Right kidney (tissue), 1 donor: ENCODE data around the gene LGALS9.
"Not testable (repeated sequence)": the region's sequence is repeated elsewhere in the genome, so short reads cannot be mapped to it uniquely, and the experiment has no call there.

ENCODE experiments used
- DNase-seq: peaks from one replicate; pipeline ENCODE4 v3.0.0-alpha.2; 2016

LGALS9 gene

DNA sequence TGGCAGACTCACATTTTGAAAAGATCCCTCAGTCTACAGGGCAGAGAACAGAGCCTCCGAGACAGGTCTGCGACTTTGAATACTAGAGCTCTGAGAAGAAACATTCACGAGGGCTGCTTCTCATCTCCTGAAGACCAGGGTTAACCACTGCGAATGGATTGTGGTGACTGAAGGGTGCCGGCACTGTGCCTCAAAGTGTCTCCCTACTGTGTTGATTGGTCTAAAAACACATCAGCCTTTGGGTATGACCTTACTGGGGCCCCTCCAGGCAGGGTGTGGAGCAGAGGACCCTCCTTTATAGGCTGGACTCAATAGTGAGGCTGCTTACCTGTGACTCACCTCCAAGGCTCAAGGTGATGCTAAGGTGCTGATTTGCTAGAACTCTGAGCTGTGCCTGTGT, 2.6 kb upstream of the LGALS9 start:
- DNase-seq, result no peak

DNA sequence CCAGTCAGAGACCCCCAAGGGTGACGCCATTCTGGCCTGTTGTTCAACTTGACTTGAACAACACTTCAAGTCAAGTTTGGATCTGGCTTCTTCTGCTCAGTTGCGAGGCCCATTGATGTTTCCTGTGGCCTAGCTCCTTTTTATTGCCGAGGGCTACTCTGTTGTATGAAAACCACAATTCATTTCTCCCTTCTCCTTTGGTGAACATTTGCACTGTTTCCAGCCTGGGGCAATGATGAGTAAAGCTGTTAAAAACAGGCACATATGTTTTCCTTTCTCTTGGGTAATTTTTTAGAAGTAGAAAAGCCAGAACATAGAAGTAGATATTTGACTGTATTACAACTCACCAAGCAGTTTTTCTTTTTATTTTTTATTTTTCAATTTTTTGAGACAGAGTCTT, 1.7 kb upstream of the LGALS9 start:
- not testable (repeated sequence) for DNase-seq

DNA sequence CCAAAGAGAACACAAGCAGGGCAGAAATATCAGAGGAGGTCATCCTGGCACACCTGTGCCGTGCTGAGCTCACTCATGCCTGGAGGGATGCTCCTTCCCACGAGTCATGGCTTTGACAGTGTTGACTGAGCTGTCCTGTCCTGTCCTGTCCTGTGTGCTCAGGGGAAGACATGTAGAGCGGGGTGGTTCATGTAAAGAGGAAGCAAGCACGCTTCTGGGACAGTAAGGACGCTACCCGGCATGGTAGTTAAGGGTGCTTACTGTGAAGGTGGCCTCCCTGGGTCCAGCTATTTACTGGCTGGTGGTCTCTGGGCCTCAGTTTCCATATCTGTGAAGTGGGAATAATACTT, 398 bp downstream of the LGALS9 start:
- no peak for DNase-seq

DNA sequence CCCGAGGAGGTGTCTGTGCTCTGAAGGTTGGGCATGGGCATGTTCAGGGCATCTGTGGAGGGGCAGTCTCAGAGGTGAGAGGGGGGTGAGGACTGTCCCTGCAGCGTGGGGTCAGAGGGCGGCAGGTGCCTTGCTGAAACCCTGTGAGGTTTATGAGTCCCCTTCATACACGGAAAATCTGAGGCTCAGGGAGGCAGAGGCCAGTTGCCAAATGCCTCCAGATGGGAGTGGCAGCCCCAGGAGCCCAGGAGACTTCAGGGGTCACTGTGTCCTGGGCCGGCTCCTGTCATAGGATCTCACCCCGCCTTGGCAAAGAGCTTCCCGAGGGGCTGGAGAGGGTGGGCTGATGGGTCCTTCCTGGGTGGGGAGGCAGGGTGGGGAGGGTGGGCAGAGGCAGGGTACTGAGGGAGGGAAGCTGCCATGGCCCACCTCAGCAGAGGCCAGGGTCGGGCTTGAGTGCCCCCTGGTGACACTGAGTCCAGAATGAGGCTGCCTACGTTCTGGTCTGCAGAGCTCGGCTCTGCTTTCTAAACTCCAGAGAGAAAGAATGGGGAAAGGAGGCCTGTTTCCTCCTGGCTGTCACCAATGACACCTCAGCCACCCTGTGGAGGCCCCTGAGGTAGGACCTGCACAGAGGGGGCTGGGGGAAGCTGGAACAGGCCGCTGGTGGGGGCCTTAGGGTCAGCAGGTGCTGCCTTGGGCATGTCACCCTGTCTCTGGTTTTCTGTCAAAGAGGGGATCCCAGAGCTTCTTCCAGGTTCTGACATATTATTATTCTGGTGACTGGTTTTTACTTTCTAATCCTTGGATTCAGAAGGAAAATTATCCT, 1.1 kb downstream of the LGALS9 start:
- DNase-seq, result no peak

DNA sequence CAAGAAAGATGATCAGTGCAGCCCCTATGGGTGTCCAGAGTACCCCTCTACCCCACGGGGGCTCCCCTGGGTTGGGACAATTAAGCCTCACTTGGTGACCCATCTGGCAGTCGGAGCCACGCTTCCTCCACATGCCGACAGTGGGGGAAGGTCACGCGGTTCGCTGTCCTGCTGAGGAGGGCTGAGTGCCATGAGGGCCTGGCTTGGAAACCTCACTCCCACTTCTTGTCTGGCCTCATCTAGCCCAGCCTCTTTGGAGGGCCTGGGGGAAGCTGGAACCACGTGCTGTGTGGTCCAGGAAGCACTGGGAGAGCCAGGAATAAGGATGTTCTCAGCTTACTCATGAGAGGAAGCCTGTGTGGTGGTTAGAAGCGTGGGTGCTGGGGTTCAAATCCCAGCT, 1.8 kb downstream of the LGALS9 start:
- not testable (repeated sequence) for DNase-seq

DNA sequence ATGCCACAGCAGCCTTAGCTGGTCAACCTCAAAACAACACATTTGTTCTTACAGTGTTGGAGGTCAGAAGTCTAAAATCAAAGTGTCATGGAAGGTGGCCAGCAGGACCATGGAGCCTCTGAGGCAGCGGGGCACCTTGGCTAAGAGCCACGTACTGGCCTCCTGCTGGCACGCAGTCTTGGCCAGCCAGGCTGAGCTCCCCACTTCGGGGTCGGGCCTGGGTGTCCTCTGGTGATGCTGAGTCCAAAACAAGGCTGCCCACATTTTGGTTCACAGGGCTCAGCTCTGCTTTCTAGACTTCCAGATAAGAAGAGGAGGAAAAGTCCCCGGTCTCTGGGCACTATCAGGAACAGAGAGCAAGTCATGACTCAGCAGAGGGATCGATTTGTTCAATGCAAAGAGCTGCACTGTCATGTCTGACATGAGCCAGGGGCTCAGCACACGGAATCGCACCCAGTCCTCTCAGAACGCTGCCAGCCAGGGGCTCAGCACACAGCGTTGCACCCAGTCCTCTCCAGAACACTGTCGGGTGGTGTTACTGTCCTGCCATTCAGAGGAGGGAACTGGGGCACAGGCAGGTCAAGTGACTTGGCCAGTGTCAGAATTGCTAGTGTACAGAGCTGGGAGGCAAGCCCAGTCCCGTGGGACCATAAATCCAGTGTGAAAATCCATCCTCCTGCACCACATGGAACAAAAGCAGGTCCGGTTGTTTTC, 2.5 kb downstream of the LGALS9 start:
- no peak for DNase-seq

DNA sequence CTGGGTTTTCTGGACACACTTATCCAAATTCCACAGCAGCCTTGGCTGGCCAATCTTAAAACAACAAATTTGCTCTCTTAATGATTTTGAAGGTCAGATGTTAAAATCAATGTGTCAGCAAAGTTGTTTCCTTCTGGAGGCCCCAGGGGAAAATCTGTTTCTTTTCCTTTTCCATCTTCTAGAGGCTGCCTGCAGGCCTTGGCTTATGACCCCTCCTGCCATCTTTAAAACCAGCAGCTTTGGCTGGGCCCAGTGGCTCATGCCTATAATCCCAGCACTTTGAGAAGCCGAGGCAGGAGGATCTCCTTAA, 3.0 kb downstream of the LGALS9 start:
- DNase-seq, result no peak

DNA sequence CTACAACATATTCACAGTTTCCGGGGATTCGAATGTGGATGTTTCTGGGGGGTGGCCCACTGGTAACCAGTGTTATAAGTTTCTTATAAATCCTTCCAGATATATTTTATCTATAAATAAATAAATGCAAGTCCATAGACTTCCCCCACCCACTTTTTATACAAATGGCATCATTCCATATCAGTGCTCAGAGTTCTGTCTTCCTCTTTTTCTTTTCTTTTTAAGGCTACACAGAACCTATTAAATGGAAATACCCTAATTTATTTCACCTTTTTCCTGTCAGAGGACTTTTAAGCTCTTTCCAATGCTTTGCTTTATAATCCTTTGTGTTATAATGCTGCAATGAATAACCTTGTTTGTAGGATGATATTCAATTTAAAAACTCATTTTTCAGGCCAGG, 3.8 kb downstream of the LGALS9 start:
- DNase-seq, result no peak

DNA sequence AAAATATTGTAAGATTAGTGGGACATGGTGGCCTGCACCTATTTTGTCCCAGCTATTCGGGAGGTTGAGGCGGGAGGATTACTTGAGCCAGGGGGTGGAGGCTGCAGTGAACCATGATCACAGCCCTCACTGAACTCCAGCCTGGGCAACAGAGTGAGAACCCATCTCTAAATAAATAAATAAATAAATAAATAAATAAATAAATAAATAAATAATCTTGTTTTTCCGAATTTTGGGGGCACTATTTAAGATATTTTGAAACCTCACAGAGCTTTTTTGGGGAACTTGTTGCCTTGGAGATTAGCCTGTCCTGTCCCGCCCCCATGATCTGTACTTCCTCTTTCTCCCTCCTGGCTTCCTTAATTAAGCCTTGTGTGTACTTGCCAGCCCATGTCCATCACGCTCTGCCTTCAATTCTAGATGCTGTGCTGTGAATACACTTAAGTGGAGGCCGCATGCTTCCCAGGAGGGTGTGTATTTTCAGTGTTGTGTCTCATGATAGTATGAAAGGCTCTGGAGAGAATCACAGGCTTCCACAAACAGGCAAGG, 4.4 kb downstream of the LGALS9 start:
- no peak for DNase-seq

DNA sequence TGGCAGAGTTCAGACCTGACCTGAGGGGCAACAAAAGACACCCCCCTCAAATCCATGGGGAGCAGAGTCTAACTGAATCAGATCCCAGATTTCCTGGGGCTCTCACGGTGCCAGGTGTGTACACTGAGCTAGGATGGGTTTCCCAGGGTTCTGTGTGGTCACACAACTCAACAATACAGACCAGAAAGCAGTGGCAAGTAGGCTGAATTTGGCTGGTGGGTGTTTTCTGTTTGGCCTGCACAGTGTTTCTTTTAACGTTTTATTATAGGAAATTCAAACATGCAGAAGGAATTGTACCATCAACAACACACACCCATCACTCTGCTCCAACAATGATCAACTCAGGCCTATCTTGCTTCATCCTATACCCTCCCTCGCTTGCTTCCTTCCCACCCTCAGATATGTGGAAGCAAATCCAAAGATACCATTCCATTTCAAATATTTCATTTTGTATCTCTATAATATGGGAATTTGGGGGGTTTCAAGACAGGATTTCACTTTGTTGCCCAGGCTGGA, 5.1 kb downstream of the LGALS9 start:
- not testable (repeated sequence) for DNase-seq

DNA sequence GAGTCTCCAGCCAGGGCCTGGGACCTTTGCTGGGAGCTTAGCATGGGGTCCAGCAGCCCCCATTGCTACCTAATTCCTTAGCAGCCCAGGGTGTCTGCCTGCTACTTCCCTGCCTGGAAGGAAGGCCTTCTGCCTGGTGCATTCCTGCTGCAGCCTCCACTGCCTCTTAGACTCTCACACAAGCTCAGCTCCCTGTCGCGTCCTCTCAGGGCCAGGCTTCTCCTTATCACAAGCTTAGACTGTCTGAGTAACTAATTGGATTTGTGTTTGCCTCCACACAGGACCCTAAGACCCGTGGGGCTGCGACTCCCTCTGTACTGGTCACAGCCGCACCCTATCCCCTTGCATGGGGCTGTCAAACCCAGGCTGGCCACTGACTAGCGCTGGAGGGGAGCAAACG, 6.8 kb downstream of the LGALS9 start:
- not testable (repeated sequence) for DNase-seq

DNA sequence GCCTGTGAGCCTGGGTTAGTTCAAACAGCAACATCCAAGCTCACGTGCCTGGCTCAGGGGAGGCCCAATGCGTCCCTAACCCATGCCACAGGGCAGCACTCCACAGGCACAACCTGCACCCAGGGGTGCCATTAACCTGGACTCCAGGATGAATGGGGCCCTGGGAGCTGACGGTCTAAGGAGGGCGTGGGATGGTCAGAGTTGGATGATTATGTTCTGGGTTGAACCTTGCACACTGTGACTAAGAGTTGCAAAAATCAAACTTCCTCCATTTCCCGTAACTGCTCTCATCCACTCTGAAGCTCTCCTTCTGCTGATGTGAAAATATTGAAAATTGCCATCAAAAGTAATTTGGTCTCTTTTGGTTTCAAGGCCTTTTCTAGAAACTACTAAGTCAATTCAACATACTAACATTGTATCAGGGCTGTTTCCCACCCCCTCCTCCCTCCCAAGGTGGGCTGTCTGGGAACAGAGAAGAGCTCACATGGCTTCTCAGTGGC, 7.5 kb downstream of the LGALS9 start:
- not testable (repeated sequence) for DNase-seq

DNA sequence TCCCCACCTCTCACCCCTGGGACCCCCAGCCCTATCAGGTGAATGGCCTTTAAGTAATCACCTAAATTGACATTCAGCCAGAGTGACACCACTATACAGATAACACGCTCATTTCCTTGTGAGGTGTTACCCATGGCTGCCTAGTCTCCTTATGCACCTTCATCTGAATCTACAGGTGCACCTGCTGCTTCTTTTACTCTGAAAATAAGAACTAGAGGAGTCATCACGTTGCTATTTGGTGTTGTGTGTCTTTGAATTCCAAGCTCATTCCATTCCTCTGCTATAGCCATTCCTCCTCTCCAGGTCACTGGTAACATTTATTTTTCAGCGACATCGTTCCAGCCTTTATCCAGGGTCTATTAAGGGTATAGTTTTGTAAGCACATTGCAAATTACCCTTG, 9.8 kb downstream of the LGALS9 start:
- no peak for DNase-seq

DNA sequence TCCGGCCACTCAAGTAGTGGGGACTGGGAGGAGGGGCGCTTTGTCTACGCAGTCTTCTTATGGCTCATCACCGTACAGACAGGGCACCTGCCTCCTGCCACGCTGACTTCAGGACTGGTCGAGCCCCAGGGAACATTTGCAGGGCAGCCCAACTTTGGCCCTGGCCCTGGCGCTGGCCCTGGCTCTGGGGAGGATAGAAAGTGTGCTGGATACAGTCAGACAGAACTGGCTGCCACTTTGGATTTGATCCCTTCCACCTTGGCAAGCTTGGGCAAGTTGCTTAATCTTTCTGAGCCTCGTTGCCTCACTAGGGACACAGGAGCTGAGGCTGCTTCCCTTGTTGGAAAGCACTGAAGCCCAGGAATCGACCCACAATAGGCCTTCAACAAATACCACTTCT, 13.6 kb downstream of the LGALS9 start:
- DNase-seq, result no peak

DNA sequence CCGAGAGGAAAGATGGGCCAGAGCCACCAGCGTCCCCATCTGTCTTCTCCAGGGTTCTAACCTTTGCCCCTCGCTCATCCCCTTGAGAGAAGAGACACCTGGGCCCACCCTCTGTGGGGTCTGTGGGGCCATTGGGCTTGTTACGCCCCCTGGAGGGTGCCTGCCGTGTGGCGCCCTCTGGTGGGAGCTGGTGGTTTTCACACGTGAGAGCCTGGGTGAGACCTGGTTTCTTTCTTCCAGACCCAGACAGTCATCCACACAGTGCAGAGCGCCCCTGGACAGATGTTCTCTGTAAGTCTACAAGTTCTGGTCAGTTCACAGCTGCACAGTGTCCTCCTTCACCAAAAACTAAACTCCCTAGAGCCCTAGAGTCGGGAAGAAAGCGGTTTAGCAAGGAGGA, 14.6 kb downstream of the LGALS9 start:
- DNase-seq, result not testable (repeated sequence)

DNA sequence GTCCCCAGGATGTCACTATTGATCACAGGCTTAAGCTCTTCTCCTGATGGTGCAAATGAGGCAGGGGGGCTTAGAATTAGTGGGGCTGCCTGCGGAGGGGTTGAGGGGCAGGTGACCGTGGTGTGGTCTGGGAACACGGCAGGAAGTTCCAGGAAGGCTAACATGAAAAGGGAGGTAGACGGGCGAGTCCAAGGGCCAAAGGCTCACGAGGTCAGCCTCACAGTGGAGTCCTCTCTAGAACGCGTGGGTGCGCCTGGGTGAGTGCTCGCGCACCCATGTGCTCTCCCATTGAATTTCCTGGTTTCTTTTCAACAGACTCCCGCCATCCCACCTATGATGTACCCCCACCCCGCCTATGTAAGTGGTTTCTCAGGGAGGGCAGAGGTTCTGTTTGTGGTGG, 15.2 kb downstream of the LGALS9 start:
- DNase-seq, result no peak

DNA sequence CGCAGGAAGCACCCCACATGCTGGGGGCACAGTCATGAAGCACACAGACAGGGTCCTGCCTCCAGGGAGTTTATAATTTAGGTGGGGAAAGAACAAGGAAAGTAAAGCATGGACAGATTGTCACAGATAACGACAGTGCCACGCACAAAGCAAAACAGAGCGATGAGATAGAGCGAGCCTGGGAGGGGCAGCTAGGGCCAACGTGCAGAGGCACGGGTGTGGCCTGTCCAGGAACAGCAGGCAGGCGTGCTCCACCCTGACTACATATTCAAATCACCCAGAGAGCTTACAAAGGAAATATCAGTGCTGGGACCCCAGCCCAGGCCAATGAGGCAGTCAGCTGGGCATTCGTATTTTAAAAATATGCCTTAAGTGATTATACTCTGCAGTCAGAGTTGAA, 16.8 kb downstream of the LGALS9 start:
- no peak for DNase-seq

DNA sequence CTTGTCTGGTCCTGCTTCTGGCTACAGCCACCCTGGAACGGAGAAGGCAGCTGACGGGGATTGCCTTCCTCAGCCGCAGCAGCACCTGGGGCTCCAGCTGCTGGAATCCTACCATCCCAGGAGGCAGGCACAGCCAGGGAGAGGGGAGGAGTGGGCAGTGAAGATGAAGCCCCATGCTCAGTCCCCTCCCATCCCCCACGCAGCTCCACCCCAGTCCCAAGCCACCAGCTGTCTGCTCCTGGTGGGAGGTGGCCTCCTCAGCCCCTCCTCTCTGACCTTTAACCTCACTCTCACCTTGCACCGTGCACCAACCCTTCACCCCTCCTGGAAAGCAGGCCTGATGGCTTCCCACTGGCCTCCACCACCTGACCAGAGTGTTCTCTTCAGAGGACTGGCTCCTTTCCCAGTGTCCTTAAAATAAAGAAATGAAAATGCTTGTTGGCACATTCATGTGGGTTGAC, 18.2 kb downstream of the LGALS9 start:
- DNase-seq, result not testable (repeated sequence)

DNA sequence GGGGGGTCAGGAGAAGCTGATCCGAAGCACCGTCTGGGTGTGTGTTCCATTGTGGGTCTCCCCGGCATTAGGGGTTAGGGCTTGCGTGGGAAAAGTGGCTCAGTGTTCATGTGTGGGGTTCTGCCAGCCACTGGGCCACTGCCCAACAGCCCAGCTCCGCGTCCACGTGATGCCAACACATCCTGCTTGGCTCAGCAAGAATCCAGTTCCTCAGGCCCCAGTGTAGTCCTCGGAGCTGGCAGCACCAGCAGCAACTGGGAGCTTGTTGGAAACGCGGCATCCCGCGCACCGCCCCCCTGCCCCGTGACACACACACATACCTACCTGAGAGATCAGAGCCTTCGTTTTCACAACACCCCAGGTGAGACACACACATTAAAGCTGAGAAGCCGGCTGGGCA, 18.9 kb downstream of the LGALS9 start:
- DNase-seq, result no peak

DNA sequence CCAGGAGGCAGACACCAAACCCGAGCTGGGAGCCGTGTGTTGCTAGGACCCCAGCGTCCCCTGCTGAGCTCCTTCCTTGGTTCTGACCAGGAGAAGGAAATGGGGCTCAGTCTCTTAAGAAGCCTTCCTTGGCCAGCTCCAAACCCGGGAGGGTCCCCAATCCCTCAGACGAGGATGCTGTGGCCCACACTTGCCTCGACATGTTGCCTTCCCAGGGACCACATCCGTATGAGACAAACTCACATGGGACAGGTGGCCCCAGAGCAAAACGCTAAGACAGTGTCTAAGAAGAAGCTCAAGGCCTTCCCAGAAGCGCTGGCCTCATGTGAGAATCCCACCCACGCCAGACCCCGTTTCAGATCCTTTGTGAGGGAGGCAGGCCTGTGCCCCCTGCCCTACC, 19.8 kb downstream of the LGALS9 start:
- DNase-seq, result no peak

DNA sequence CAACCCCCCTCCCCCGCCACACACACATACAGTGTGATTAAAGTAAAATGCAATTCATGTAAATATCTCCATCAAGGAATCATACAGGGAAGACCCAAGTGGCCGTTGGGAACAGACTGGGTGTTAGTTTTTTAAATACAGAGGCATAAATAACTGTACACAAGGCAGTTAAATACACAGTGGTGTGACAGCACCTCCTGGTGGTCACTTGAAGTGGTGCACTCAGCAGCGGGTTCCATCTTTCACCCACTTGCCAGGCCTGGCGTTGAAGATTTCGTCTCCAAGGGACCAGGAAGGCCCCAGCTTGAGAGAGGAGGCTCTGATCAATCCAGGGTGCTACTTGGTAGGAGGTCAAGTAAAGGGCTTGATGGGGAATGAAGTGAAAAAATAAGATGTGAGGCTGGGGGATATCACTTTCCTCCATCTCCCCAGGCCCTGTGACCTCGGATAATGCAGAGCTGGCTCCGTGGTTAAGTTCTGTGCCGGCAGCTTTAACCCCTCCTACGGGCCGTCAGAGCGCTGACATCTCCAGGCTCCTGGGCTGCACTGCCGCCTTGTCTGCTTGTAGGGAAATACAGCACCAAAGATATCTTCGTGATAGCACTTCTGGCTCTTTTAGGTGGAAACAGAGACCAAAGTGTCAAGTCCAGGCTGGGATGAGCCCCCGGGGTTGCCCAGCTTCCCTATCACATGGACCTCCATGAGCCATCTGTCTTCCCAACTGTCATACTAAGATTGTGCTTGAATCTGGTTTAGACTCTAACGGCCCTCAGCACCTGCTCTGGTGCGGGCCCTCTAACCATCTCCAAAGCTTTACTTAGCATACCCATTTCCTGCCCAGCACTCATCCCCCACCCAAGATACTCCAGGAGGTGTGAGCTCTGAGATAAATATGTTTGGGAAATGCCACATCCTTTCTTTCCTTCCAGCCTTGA, 20.7 kb downstream of the LGALS9 start:
- DNase-seq, result peak; percentile 23

DNA sequence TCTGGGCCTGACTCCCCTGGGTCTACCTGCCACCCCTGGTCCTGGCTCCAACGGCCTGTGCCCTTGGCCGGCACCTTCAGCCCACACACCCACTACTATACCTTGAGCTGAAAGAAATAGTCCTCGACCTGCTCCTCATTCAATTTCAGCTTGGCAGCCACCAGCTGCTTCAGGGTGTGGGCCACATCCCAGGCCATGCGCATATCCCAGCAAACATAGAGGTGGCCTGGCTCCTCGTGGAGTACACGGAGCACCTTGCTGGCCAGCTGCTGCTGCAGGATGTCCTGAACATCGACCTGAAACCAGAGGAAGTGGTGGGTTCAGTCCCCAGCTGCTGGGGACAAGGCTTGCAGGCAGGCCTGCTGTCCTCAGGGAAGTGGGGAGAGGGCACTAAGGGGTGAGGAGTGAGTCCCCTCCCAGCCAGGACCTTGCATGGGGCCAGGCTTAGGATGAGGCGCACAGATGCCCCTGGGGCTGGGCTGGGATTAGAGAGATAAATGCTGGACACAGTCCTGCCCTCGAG, 22.5 kb downstream of the LGALS9 start:
- not testable (repeated sequence) for DNase-seq
